Mucosa of gallbladder (tissue), 1 donor: Measurements from ENCODE around the gene ZNF772. TPM values are rescaled to one million over a fixed set of nuclear protein-coding genes. Genes with fewer than 3 reads are reported as not detected.
"Not testable (repeated sequence)": the region's sequence is repeated elsewhere in the genome, so short reads cannot be mapped to it uniquely, and the experiment has no call there.

Experiments used
- DNase-seq: peaks from one replicate; pipeline ENCODE4 v3.0.0-alpha.2; 2020; ENCODE audit warnings: low spot score
- total RNA-seq: library from RNA; stranded (reverse); gene quantifications from one replicate; pipeline ENCODE4 v1.2.1, GENCODE V29; 2021
- donor health status: DM: no; HTN: no; CAD: no.

ZNF772 gene
- 18.9 TPM for total RNA-seq

- peak; percentile 95 for DNase-seq
Observed at GRCh38 chr19:57477191-57478008, at the start of gene ZNF772. Gene ZNF772, minus strand, starts transcription at chr19:57477566. Its CDS starts 257 bp downstream, at chr19:57477309.

DNA sequence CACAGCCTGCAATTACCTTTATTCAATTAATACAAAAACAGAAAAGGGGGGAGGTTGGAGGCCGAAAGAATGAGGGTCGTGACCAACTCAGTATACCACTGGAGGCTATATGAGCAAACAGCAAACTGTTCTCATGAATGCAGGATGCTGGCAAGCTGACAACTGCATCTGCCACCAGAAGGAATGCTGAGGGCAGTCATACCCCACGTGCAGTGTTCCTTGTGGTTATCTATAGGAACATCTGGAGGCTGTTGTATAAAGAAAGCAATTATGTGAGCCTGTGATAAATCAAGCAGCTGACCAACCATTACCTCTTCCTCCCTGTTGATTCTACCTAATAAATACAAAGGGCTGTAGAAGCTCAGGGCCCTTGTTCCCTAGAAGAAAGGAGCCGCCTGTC lies 40.7 kb upstream of the ZNF772 start:
- DNase-seq = not testable (repeated sequence)

- DNase-seq = no peak
Observed at GRCh38 chr19:57515255-57515654, 37.9 kb upstream of the ZNF772 start.

GRCh38 chr19:57512845-57513244 lies 35.5 kb upstream of the ZNF772 start:
- no peak for DNase-seq

- DNase-seq = no peak
Observed at GRCh38 chr19:57511484-57511883, 34.1 kb upstream of the ZNF772 start.

- no peak for DNase-seq
Observed at GRCh38 chr19:57506163-57506562, 28.8 kb upstream of the ZNF772 start.

DNA sequence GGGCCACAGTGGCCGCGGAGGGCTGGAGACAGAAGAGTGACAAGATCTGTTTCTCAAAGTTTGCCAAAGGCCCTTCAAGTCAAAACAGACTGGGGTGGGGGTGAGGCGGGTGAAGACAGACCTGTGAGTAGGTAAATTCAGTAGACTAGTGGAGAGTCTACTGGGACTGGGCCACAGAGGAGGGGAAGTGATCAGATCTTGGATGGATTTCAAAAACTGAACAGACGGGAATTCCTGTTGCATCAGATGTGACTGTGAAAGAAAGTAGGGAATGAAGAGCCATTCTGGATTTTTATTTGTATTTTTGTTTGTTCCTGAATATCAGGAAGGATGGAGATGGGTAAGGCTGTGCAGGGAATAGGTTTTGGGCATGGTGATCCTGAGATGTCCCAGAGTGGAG lies 23.0 kb upstream of the ZNF772 start:
- not testable (repeated sequence) for DNase-seq

- DNase-seq = peak; percentile 97
Observed at GRCh38 chr19:57499680-57500395, 22.5 kb upstream of the ZNF772 start, which contains the start of gene ZNF773. Gene ZNF773, plus strand, starts transcription at chr19:57499938. Its CDS starts 143 bp downstream, at chr19:57500081.

DNA sequence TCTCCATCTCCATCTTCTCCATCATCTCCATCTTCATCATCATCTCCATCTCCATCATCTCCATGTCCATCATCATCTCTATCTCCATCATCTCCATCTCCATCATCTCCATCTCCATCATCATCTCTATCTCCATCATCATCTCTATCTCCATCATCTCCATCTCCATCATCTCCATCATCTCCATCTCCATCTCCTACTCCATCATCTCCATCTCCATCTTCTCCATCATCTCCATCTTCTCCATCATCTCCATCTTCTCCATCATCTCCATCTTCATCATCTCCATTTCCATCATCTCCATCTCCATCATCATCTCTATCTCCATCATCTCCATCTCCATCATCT lies 21.9 kb upstream of the ZNF772 start:
- not testable (repeated sequence) for DNase-seq

GRCh38 chr19:57488299-57488644 lies 10.9 kb upstream of the ZNF772 start:
- DNase-seq = not testable (repeated sequence)

DNA sequence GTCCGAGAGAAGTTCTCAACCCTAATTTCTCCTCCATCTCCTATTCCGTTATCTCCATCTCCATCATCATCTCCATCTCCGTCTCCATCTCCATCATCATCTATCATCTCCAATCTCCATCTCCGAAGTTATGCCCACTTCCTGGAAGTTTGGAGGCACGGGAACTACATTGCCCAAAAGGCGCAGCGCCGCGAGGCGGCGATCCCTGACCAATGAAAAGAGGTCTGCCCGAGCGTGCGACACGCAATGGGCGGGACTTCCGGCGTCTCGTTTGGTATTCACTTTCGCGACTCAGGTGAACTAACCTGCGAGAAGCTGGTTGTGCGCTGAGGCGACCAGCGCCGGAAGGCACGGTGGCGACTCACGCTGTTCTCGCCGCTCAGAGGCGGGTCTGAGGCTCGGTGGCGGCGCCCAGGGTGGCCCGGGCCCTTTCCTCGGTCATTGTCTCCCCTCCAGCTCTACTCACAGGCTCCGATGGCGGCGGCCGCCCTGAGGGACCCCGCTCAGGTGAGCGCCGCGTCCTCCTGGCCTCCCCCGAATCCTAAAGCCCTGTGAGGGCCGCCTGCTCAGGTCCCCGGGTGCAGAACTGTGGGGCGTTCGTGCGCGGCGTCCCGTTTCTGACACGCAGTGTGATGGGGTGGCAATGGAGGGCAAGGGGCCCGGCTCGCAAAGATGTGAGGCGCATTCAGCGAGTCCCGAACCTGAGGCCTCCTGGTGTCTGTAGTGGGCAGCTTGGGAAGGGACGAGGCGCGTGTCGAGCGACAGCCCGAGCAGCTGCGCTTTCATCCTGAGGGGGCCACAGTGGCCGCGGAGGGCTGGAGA lies 10.3 kb upstream of the ZNF772 start, which contains the start of gene ZNF419:
Gene ZNF419 (plus strand): TSS at position 274 of the 822 bp plus-strand sequence. CDS start 201 bp downstream, at position 475.
- peak; percentile 94 for DNase-seq

- DNase-seq = no peak
Observed at GRCh38 chr19:57473646-57474045, 3.7 kb downstream of the ZNF772 start.

DNA sequence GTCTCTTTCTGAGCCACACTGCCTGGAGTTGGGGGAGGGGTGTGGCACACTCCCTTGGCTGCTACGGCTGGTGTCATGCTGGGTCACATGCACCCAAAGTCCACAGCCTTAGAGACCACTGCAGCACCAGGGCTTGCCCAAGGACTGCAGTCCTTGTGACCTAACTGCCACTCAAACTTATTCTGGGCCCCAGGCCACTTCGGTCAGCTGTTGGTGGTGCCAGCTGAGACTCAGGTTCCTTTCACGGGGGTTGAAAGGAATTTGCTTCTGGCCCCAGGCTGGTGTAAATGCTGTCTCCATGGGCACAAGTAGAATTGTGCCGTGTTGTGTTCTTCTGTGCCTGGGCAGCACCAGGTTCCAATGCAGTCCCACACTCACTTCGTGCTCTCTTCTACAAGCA lies 10.9 kb downstream of the ZNF772 start:
- DNase-seq = no peak

- DNase-seq = no peak
Observed at GRCh38 chr19:57465680-57466381, 11.5 kb downstream of the ZNF772 start.

DNA sequence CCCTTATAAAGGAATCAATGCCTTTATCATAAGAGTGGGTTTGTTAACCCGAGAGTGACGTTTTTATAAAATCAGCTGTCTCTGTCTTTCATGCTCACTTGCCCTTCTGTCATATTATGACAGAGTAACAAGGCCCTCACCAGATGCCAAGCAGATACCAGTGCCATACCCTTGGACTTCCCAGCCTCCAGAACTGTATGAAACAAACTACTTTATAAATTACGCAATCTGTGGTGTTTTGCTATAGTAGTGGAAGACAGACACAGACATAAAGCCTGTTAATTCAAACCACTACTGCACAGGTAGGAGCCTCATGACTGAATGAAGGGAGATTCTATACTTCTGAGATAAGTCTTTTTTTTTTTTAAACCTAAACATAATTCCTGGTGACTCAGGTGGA lies 25.1 kb downstream of the ZNF772 start:
- no peak for DNase-seq

GRCh38 chr19:57443121-57443696 lies 34.2 kb downstream of the ZNF772 start:
- DNase-seq = no peak

DNA sequence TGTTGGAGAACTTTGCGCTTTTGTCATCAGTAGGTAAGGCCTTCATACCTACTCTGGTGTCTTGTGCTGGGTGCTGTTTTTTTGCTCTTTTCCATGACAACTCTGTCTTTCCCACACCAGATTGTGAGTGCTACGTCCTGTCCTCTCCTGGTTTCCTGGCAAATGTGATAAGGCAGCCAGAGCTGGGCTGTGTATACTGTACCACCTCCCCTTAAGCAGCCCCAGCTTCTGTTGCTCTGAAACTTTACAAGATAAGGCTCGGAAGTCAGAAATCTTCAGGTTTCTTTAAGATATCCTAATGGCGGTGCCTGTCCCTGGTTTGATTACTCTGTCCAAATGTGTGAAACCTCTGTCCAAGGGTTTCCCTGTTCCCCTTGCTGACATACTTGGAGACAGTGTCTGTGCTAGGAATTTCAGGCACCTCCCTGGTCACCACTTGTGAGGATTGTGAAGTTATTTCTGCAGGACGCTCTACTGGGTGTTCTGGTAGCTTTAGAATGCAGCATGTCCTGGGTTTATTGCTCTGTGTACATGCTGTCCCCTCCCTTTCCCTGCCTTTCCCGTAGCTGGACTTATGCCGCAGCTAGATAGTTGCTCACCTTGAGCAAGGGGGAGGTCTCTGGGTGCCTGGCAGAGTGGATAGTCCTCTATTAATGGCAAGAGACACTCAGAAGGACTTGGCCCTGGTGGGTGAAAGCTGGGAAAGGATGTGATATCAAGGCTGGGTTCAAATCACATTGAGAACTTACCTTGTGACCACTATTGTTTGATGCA lies 35.2 kb downstream of the ZNF772 start:
- no peak for DNase-seq

DNA sequence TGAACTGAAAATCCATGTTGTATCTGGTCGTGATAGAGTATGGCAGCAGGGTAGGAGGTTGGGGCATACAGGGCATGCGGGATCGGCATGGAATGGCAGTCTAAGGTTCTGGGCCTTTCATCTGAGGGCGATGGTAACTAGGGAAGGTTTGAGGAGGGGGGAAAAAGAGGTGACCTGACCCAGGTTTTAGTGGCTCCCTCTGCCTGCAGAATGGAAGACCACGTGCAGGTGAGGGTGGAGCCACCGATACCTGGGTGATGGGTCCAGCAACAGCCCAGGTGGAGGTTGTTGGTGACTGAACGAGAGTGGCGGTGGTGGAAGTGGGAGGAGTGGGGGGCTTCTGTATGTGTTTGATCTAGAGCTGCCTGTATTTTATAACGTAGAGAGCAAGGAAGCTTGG lies 38.4 kb downstream of the ZNF772 start:
- no peak for DNase-seq

DNA sequence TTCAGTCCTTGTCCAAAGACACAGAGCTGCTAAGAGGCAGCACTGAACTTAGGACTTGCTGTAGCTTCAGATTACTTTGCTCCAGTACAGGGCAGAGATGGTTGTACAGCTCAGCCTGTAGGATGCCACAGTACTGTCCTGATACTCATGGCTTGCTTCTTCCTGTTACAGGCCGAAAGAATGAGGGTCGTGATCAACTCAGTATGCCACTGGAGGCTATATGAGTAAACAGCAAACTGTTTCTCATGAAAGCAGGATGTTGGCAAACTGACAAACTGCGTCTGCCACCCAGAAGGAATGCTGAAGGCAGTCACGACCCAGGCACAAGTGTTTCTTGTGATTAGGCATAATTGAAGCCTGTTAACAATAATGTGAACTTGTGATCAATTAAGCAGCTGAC lies 39.4 kb downstream of the ZNF772 start:
- no peak for DNase-seq

DNA sequence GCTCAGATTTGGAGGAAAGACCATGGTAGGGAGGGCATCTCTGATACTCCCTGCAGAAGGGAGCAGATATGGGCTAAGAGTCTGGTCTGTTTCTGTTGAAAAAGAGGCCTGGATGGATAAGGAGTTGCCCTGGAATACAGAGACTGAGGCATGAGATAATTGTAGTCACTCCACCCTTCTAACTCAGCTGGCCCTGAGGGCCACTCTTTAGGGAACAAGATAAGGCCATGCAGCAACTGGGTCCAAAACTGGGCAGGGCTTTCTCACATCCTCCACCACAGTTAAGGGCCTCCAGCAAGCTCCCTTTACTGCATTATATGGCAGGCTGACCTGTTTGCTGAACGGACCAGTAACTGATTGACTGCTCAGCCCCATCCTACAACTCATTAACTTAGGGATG lies 40.9 kb downstream of the ZNF772 start:
- no peak for DNase-seq
